Endothelial cell of umbilical vein (primary cell): ENCODE measurements around the gene CDC42SE1.

Experiments used
- EZH2 ChIP-seq: IDR thresholded peaks from 2 replicates; pipeline ENCODE4 v1.6.1; 2012; ENCODE audit warnings: borderline replicate concordance, low read depth, mild to moderate bottlenecking, moderate library complexity, low read length, inconsistent platforms; ENCODE audit not compliant: severe bottlenecking
- FOS ChIP-seq: IDR thresholded peaks from 2 replicates; pipeline ENCODE4 v1.6.1; 2011; ENCODE audit warnings: mild to moderate bottlenecking, low read length, moderate library complexity, borderline replicate concordance; ENCODE audit not compliant: insufficient read depth
- GATA2 ChIP-seq: IDR thresholded peaks from 2 replicates; pipeline ENCODE4 v1.7.0; 2011; ENCODE audit warnings: low read depth, mild to moderate bottlenecking, moderate library complexity, mixed read lengths, low read length; ENCODE audit not compliant: insufficient read length, insufficient read depth
- MYC ChIP-seq: IDR thresholded peaks from one replicate; pipeline ENCODE4 v1.6.1; 2011; ENCODE audit warnings: mild to moderate bottlenecking, low read depth, low read length
- POLR2A ChIP-seq: IDR thresholded peaks from 2 replicates; pipeline ENCODE4 v1.6.1; 2012; ENCODE audit warnings: low read depth, mild to moderate bottlenecking, control low read depth, low read length
- POLR2AphosphoS5 ChIP-seq: IDR thresholded peaks from 2 replicates; pipeline ENCODE4 v1.6.1; 2012; ENCODE audit warnings: low read depth, mild to moderate bottlenecking, control low read depth, low read length, moderate library complexity; ENCODE audit not compliant: insufficient read depth
- TF ChIP-seq, protein P1 (sequence below): IDR thresholded peaks from 2 replicates; pipeline ENCODE4 v1.6.1; 2011; ENCODE audit not compliant: insufficient read depth, insufficient read length
- TF ChIP-seq, protein P2 (sequence below), 2 donors: IDR thresholded peaks; 1 replicate in 1 of 2; 2 replicates in 1 of 2; pipeline ENCODE4 v1.5.1; 2011; ENCODE audit warnings: low read length in 2 of 2, mild to moderate bottlenecking in 2 of 2, moderate library complexity in 2 of 2, control low read depth in 1 of 2, inconsistent platforms in 1 of 2, low read depth in 1 of 2; ENCODE audit not compliant: insufficient read depth in 1 of 2; ENCODE audit errors: extremely low read depth in 1 of 2

DNA sequence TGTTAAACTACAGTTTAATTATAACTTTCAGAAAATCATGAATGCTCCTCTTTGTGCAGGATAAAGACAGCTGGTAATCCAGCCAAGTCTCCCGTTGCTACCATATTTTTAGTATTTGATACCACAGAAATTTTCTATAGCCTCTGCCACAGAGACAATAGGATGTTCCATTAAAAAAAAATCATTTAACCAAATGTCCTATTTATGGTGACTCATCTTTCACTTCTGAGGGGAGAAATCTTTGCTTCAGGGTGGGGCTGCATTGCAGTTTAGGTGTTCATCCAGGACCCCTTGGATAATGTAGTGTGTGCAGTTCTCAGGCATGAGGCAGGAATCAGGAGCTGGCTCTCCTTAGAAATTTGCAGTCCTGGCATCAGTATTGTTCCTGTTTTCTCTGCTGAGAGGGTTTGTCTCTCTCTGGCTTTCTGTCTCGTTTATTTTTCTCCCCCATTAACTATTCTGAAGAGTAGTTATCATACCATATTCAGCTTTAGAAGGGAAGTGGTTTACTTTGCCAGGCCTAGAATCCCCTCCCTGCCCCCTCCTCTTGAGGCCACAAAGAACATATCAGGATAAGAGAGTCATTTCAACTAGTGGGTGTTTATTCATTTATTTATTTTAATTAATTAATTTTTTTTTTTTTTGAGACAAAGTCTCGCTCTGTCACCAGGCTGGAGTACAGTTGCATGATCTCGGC is 48.1 kb downstream of the CDC42SE1 start:
- TF ChIP-seq, protein P1, sequence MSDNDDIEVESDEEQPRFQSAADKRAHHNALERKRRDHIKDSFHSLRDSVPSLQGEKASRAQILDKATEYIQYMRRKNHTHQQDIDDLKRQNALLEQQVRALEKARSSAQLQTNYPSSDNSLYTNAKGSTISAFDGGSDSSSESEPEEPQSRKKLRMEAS, result no peak
- TF ChIP-seq, protein P2, sequence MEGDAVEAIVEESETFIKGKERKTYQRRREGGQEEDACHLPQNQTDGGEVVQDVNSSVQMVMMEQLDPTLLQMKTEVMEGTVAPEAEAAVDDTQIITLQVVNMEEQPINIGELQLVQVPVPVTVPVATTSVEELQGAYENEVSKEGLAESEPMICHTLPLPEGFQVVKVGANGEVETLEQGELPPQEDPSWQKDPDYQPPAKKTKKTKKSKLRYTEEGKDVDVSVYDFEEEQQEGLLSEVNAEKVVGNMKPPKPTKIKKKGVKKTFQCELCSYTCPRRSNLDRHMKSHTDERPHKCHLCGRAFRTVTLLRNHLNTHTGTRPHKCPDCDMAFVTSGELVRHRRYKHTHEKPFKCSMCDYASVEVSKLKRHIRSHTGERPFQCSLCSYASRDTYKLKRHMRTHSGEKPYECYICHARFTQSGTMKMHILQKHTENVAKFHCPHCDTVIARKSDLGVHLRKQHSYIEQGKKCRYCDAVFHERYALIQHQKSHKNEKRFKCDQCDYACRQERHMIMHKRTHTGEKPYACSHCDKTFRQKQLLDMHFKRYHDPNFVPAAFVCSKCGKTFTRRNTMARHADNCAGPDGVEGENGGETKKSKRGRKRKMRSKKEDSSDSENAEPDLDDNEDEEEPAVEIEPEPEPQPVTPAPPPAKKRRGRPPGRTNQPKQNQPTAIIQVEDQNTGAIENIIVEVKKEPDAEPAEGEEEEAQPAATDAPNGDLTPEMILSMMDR (IDR thresholded peaks at IDR 0.05; ENCODE audit: extremely low read depth in 1 of 2, insufficient read depth in 1 of 2, low read depth in 1 of 2, low read length in 2 of 2), result no peak
- TF ChIP-seq POLR2AphosphoS5 (no peak), POLR2A (no peak), EZH2 (no peak), GATA2 (no peak), MYC (no peak), FOS (peak; percentile 14)
